GM12865 (cell line): Measurements from ENCODE around the gene NR5A1.

Experiments used
- DNase-seq: peaks from one replicate; pipeline ENCODE4 v3.0.0; 2010; ENCODE audit warnings: low read depth
- H3K4me3 ChIP-seq: 2 replicates; pipeline ENCODE4 v1.5.1; 2011; ENCODE audit warnings: mild to moderate bottlenecking, low read depth, low read length, control low read depth
- TF ChIP-seq, protein P1 (sequence below): IDR thresholded peaks from 2 replicates; pipeline ENCODE4 v1.5.1; 2011; ENCODE audit warnings: low read length, control low read depth, low read depth, inconsistent platforms; ENCODE audit not compliant: insufficient read depth; ENCODE audit errors: missing control alignments

The NR5A1 gene

DNA sequence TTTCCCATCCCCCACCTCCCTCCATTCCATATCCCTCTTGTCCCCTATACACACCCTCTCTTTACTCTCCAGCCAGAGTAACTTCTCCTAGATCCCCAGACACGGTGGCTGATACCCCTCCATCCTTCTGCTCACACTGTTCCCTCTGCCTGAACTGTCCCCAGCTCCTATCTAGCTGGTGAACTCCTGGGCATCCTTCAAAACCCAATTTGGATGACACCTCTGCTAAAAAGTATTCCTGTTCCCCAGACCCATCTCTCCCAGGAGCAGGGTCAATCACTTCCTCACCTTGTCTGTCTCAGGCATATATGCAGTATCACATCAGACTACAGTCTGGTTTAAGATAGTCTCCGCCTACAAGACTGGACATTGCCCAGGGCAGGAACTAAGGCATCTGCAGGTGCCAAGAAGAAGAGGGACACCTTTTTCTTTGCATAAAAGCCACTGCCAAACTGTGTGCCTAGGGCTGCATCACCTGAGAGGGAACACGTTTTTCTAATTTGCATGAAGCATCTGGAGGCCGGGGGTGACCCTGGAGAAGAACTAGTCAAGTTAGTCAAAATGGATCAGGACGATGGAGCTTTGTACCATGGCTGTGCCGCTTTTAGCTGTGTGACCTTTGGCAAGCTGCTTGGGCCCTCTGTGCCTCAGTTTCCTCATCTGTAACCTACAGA, 27.1 kb downstream of the NR5A1 start:
- TF ChIP-seq, protein P1, sequence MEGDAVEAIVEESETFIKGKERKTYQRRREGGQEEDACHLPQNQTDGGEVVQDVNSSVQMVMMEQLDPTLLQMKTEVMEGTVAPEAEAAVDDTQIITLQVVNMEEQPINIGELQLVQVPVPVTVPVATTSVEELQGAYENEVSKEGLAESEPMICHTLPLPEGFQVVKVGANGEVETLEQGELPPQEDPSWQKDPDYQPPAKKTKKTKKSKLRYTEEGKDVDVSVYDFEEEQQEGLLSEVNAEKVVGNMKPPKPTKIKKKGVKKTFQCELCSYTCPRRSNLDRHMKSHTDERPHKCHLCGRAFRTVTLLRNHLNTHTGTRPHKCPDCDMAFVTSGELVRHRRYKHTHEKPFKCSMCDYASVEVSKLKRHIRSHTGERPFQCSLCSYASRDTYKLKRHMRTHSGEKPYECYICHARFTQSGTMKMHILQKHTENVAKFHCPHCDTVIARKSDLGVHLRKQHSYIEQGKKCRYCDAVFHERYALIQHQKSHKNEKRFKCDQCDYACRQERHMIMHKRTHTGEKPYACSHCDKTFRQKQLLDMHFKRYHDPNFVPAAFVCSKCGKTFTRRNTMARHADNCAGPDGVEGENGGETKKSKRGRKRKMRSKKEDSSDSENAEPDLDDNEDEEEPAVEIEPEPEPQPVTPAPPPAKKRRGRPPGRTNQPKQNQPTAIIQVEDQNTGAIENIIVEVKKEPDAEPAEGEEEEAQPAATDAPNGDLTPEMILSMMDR, result no peak
- no peak overlapping the region for H3K4me3 ChIP-seq

DNA sequence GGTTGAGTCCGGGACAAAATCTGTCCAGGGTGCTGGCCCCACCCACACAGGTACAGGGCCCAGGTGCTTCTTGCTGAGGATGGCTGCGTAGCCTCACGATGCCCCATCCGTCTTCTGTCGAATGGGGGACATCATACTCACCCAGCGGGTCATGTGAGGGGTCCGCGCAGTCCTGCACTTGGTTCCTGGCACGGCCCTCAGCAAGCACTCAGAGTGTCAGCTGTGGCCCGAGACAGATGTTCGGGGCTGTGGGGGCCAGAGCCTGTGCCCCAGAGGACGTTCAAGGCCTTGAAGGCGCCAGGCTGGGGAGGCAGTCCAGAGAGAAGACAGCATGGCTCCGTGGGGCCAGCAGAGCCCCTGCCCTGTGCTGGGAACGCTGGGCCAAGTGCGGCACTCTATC, 27.8 kb downstream of the NR5A1 start:
- no peak overlapping the region for H3K4me3 ChIP-seq
- DNase-seq, result no peak
- TF ChIP-seq, protein P1, result no peak

More for the DNA sequence above, 27.1 kb downstream of the NR5A1 start:
- no peak for DNase-seq

DNA sequence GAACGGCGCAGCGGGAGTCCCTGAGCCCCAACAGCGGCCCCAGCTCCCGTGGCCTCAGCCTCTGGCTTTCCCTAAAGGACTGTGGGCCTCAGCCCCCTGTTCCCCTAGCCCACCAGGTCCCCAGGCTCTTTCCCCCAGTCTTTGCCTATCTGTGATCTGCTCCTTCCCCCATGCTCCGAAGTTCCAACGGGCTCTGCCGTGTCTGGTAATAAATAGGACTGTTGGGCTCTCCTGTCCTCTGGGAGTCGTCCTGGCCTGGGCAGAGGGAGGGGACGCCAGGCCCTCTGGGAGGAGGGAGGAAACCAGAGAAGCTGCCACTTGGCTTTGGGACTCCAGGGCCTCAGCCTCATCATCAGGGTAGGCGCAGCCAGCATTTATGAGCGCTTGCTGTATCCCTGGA, 28.8 kb downstream of the NR5A1 start:
- no peak for DNase-seq
- H3K4me3 ChIP-seq, result no peak overlapping the region

DNA sequence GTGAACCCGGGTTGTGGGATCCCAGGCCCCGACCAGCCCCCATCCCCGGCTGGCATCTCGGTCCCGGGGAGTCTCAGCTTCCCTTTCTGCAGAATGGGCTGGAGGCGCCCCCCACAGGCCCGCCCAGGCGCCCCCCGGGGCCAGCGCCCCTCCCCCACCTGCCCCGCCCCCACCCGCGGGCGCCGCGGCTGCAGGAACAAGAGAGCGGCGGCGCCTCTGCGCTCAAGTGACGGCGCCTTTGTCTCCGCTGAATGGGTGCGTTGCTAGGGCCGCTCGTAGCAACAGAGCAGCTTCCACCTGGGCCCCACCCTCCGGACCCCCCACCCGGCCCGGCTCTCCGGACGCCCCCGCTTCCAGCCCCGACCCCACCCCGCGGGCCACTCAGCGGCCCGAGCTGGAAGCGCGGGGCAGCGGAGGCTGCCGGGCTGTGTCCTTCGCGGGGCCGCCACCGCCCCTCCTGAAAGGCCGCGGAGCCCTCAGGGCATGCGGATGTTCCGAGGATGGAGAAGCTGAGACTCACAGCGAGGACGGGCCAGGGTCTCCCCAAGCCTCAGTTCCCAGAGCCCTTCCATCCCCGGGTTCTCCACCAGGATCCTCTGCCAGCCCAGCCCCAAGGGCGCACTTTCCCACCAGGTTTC, 29.4 kb downstream of the NR5A1 start:
- no peak overlapping the region for H3K4me3 ChIP-seq
- DNase-seq, result no peak
- TF ChIP-seq, protein P1, result no peak

More for the DNA sequence above, 28.8 kb downstream of the NR5A1 start:
- TF ChIP-seq, protein P1, result no peak

DNA sequence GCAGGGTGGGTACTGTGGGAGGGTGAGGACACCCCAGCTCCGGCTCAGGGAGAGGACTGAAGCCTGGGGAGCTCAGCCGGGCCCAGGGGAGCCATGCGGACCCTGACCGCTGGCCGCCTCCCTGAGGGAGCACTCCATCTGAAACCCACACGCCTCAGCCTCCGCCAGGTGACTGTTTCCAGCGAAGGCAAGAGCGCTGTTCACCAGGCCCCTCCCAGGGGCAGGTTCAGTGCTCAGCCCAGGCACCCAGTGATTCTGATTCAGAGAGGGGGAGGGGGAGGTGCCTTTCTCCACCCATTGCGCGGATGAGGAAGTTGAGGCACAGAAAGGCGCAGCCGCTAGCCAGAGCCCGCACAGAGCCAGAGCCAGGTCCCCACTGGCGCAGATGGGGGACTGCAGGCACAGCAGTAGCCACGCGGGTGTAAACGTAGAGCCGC, 30.0 kb downstream of the NR5A1 start:
- TF ChIP-seq, protein P1, result no peak
- DNase-seq, result no peak
- H3K4me3 ChIP-seq, result no peak overlapping the region

DNA sequence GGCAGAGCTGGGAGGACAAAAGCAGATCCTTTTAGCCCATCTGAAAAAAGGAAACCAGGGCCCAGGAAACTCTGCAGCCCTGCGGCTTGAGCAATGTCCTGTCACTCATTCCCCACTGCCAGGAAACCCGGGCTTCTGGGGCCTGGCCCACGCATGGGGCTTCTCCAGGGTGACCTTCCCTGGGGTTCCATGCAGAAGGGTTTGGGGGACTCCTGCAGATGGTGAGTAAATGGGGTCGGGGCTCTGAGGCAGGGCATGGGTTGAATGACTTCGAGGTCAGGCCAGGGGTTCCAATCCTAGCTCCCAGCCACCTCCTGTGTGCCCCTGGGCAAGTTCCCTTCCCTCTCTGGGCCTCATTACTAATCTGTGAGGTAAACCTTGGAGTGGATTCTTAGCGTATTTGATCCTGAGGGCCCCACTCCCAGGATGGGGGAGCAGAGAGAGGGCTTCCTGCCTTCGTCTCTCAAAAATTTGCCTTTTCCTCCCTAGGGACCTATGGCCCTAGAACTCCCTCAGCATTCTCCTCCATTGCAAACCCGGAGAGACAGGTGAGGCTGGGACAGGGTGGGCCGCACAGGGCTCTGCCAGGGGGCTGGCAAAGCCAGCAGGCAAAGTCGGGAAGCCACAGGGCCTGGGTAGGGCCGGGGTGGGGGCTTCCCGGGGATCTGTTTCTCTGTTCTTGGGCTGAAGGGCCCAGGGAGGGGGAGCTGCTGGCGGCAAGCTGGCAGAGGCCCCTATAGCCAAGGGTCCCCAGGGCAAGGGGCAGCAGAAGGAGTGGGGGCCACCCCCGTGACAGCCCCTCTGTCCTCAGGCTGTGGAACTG, 31.1 kb downstream of the NR5A1 start:
- no peak for DNase-seq
- TF ChIP-seq, protein P1, result no peak
- no peak overlapping the region for H3K4me3 ChIP-seq
